ENCODE measurements around the gene C17orf107. TPM values are rescaled to one million over a fixed set of nuclear protein-coding genes. Genes with fewer than 3 reads are reported as not detected.

Gene C17orf107
- total RNA-seq, 1 experiment from 2014 or later, result 0.36 TPM

DNA sequence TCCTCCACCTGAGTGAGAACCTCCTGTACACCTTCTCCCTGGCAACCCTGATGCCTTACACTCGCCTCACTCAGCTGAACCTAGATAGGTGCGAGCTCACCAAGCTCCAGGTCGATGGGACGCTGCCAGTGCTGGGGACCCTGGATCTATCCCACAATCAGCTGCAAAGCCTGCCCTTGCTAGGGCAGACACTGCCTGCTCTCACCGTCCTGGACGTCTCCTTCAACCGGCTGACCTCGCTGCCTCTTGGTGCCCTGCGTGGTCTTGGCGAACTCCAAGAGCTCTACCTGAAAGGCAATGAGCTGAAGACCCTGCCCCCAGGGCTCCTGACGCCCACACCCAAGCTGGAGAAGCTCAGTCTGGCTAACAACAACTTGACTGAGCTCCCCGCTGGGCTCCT, 33.4 kb downstream of the C17orf107 start:
- peaks cover 6% of the 10 kb centered on the region; the same call in 1 of the 2 replicates for H3K36me3 ChIP-seq (ENCODE audit: low read depth, low read length)
- H3K4me1 ChIP-seq (ENCODE audit: insufficient read depth, low read length), result 0 out of 2 replicates have a peak, but pooled peaks cover 5% of the 10 kb centered on the region
- H4K20me1 ChIP-seq (ENCODE audit: low read length), result no peaks in the 10 kb centered on the region
- ChIA-PET CTCF (no interaction called here), POLR2A (ENCODE audit: unreplicated experiment) (no interaction called here)
- H3K9me3 ChIP-seq (ENCODE audit: low read length), result no peaks in the 10 kb centered on the region
- no peak overlapping the region for H3K27ac ChIP-seq (ENCODE audit: low read length)
- H3K4me2 ChIP-seq (ENCODE audit: low read length), result no peak overlapping the region
- H2AFZ ChIP-seq (ENCODE audit: low read length), result no peak overlapping the region
- intact Hi-C loops (cut with micrococcal nuclease), result no loop called here
- no peak overlapping the region for H3K4me3 ChIP-seq (ENCODE audit: low read length)
- no peak for DNase-seq
- no peaks in the 10 kb centered on the region for H3K9me2 ChIP-seq (replicated peaks; ENCODE audit: low read length)
- no TSS peak for BruUV-seq (replicated peaks)
- H3K27me3 ChIP-seq (ENCODE audit: low read length), result no peaks in the 10 kb centered on the region
- H3K79me2 ChIP-seq (ENCODE audit: low read length), result peaks cover under 1% of the 10 kb centered on the region; the same call in 1 of the 2 replicates
- ATAC-seq, result no peak
- H3F3A ChIP-seq (ENCODE audit: low read length, unreplicated experiment), result no peaks in the 10 kb centered on the region
- no peak overlapping the region for H3K9ac ChIP-seq (ENCODE audit: low read length)
- TF ChIP-seq, protein P1, sequence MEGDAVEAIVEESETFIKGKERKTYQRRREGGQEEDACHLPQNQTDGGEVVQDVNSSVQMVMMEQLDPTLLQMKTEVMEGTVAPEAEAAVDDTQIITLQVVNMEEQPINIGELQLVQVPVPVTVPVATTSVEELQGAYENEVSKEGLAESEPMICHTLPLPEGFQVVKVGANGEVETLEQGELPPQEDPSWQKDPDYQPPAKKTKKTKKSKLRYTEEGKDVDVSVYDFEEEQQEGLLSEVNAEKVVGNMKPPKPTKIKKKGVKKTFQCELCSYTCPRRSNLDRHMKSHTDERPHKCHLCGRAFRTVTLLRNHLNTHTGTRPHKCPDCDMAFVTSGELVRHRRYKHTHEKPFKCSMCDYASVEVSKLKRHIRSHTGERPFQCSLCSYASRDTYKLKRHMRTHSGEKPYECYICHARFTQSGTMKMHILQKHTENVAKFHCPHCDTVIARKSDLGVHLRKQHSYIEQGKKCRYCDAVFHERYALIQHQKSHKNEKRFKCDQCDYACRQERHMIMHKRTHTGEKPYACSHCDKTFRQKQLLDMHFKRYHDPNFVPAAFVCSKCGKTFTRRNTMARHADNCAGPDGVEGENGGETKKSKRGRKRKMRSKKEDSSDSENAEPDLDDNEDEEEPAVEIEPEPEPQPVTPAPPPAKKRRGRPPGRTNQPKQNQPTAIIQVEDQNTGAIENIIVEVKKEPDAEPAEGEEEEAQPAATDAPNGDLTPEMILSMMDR (conservative IDR thresholded peaks at IDR 0.05; ENCODE audit: low read depth, low read length), result no peak
- TF ChIP-seq EZH2phosphoT487 (IDR thresholded peaks at IDR 0.05; ENCODE audit: borderline replicate concordance, low read length) (no peak), EZH2 (IDR thresholded peaks at IDR 0.05; ENCODE audit: low read length, unreplicated experiment) (no peak)

DNA sequence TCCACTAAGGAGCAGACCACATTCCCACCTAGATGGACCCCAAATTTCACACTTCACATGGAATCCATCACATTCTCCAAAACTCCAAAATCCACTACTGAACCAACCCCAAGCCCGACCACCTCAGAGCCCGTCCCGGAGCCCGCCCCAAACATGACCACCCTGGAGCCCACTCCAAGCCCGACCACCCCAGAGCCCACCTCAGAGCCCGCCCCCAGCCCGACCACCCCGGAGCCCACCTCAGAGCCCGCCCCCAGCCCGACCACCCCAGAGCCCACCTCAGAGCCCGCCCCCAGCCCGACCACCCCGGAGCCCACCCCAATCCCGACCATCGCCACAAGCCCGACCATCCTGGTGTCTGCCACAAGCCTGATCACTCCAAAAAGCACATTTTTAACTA, 34.3 kb downstream of the C17orf107 start:
- Histone ChIP-seq H3F3A (ENCODE audit: low read length, unreplicated experiment) (no peaks in the 10 kb centered on the region), H3K79me2 (ENCODE audit: low read length) (peaks cover 10% of the 10 kb centered on the region), H2AFZ (ENCODE audit: low read length) (no peak overlapping the region), H3K4me2 (ENCODE audit: low read length) (peak overlapping the region; percentile 13; the same call in 1 of the 2 replicates), H3K9ac (ENCODE audit: low read length) (no peak overlapping the region), H3K27ac (ENCODE audit: low read length) (no peak overlapping the region), H3K27me3 (ENCODE audit: low read length) (no peaks in the 10 kb centered on the region), H3K9me3 (ENCODE audit: low read length) (no peaks in the 10 kb centered on the region), H3K36me3 (ENCODE audit: low read depth, low read length) (peaks cover 10% of the 10 kb centered on the region; the same call in 1 of the 2 replicates), H3K4me3 (ENCODE audit: low read length) (no peak overlapping the region), H4K20me1 (ENCODE audit: low read length) (no peaks in the 10 kb centered on the region), H3K4me1 (ENCODE audit: insufficient read depth, low read length) (peaks cover 10% of the 10 kb centered on the region), H3K9me2 (replicated peaks; ENCODE audit: low read length) (no peaks in the 10 kb centered on the region)
- intact Hi-C loops (cut with micrococcal nuclease), result no loop called here
- DNase-seq (no peak), ATAC-seq (no peak)
- TF ChIP-seq, protein P1 (conservative IDR thresholded peaks at IDR 0.05; ENCODE audit: low read depth, low read length), result no peak
- TF ChIP-seq EZH2 (IDR thresholded peaks at IDR 0.05; ENCODE audit: low read length, unreplicated experiment), result no peak
- no peak for TF ChIP-seq EZH2phosphoT487 (IDR thresholded peaks at IDR 0.05; ENCODE audit: borderline replicate concordance, low read length)
- BruUV-seq (replicated peaks), result no TSS peak
- POLR2A ChIA-PET (ENCODE audit: unreplicated experiment), result no interaction called here
- CTCF ChIA-PET, result interaction anchor here (0.6 to 0.9 kb wide), 2 partner anchors 25 to 1411 kb away, joined by 5 to 8 read pairs; no protein-coding TSS in a partner anchor

DNA sequence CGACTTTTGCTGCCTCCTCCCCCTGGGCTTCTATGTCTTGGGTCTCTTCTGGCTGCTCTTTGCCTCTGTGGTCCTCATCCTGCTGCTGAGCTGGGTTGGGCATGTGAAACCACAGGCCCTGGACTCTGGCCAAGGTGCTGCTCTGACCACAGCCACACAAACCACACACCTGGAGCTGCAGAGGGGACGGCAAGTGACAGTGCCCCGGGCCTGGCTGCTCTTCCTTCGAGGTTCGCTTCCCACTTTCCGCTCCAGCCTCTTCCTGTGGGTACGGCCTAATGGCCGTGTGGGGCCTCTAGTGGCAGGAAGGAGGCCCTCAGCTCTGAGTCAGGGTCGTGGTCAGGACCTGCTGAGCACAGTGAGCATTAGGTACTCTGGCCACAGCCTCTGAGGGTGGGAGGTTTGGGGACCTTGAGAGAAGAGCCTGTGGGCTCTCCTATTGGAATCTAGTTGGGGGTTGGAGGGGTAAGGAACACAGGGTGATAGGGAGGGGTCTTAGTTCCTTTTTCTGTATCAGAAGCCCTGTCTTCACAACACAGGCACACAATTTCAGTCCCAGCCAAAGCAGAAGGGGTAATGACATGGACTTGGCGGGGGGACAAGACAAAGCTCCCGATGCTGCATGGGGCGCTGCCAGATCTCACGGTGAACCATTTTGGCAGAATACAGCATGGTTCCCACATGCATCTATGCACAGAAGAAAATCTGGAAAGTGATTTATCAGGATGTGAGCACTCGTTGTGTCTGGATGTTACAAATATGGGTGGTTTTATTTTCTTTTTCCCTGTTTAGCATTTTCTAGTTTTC, 35.0 kb downstream of the C17orf107 start:
- Histone ChIP-seq H3K4me3 (ENCODE audit: low read length) (no peak overlapping the region), H3K4me2 (ENCODE audit: low read length) (peak overlapping the region; percentile 13), H3K9me2 (replicated peaks; ENCODE audit: low read length) (no peaks in the 10 kb centered on the region), H2AFZ (ENCODE audit: low read length) (peak overlapping the region; percentile 9; the same call in 1 of the 2 replicates), H3K79me2 (ENCODE audit: low read length) (peaks cover 17% of the 10 kb centered on the region), H3K9me3 (ENCODE audit: low read length) (no peaks in the 10 kb centered on the region), H3K4me1 (ENCODE audit: insufficient read depth, low read length) (peaks cover 14% of the 10 kb centered on the region), H3K36me3 (ENCODE audit: low read depth, low read length) (peaks cover 10% of the 10 kb centered on the region; the same call in 1 of the 2 replicates), H4K20me1 (ENCODE audit: low read length) (no peaks in the 10 kb centered on the region), H3K27ac (ENCODE audit: low read length) (no peak overlapping the region), H3K27me3 (ENCODE audit: low read length) (no peaks in the 10 kb centered on the region), H3K9ac (ENCODE audit: low read length) (no peak overlapping the region), H3F3A (ENCODE audit: low read length, unreplicated experiment) (no peaks in the 10 kb centered on the region)
- BruUV-seq (replicated peaks), result no TSS peak
- POLR2A ChIA-PET (ENCODE audit: unreplicated experiment), result no interaction called here
- intact Hi-C loops (cut with micrococcal nuclease), result no loop called here
- TF ChIP-seq EZH2 (IDR thresholded peaks at IDR 0.05; ENCODE audit: low read length, unreplicated experiment), result no peak
- TF ChIP-seq, protein P1 (conservative IDR thresholded peaks at IDR 0.05; ENCODE audit: low read depth, low read length), result peak; percentile 51
- DNase-seq (peak; percentile 71), ATAC-seq (peak; percentile 87)
- CTCF ChIA-PET, result interaction anchor here (0.6 to 0.9 kb wide), 2 partner anchors 26 to 1412 kb away, joined by 5 to 8 read pairs; no protein-coding TSS in a partner anchor

Data from PC-3 (cell line).